Mesenchymal stem cell (in vitro differentiated cells and primary cell): ENCODE measurements around the gene C16orf54.
"Not testable (repeated sequence)": the region's sequence is repeated elsewhere in the genome, so short reads cannot be mapped to it uniquely, and the experiment has no call there.

Experiments
- DNase-seq: peaks from one replicate; pipeline ENCODE4 v3.0.0-alpha.2; 2013
- H2AFZ ChIP-seq: one replicate; pipeline ENCODE4 v1.6.1; 2013; ENCODE audit warnings: low read depth, mild to moderate bottlenecking, control low read depth, inconsistent platforms, low read length, moderate library complexity
- H2AK5ac ChIP-seq: 2 replicates; pipeline ENCODE4 v1.6.1; 2013; ENCODE audit warnings: low read length, moderate library complexity, mild to moderate bottlenecking, inconsistent platforms; ENCODE audit not compliant: severe bottlenecking
- H2BK120ac ChIP-seq: one replicate; pipeline ENCODE4 v1.6.1; 2013; ENCODE audit warnings: low read depth, mild to moderate bottlenecking, inconsistent platforms, low read length, moderate library complexity
- H2BK12ac ChIP-seq, 2 experiments: one replicate each; pipeline ENCODE4 v1.6.1; 2013; ENCODE audit warnings: inconsistent platforms in 2 of 2, low read length in 2 of 2, mild to moderate bottlenecking in 2 of 2, moderate library complexity in 2 of 2, control low read depth in 1 of 2
- H2BK15ac ChIP-seq: one replicate; pipeline ENCODE4 v1.6.1; 2013; ENCODE audit warnings: mild to moderate bottlenecking, low read depth, inconsistent platforms; ENCODE audit not compliant: poor library complexity, severe bottlenecking
- H2BK5ac ChIP-seq: 2 replicates; pipeline ENCODE4 v1.6.1; 2013; ENCODE audit warnings: low read depth, mild to moderate bottlenecking, low read length, control low read depth, inconsistent platforms; ENCODE audit not compliant: poor library complexity, severe bottlenecking
- H3K14ac ChIP-seq, 2 experiments: one replicate each; pipeline ENCODE4 v1.6.1; 2013; ENCODE audit warnings: inconsistent platforms in 2 of 2, low read length in 2 of 2, control low read depth in 1 of 2, mild to moderate bottlenecking in 1 of 2, moderate library complexity in 1 of 2
- H3K18ac ChIP-seq, 2 experiments: one replicate each; pipeline ENCODE4 v1.6.1; 2013; ENCODE audit warnings: inconsistent platforms in 2 of 2, low read length in 2 of 2, control low read depth in 1 of 2, low read depth in 1 of 2, mild to moderate bottlenecking in 1 of 2
- H3K23ac ChIP-seq, 2 experiments: one replicate each; pipeline ENCODE4 v1.6.1; 2013; ENCODE audit warnings: inconsistent platforms in 2 of 2, low read length in 2 of 2, mild to moderate bottlenecking in 2 of 2, moderate library complexity in 2 of 2, control low read depth in 1 of 2
- H3K27ac ChIP-seq: 2 replicates; pipeline ENCODE4 v1.5.1; 2013; ENCODE audit warnings: mild to moderate bottlenecking, moderate library complexity, low read length, control low read depth, inconsistent platforms; ENCODE audit not compliant: poor library complexity, severe bottlenecking
- H3K27me3 ChIP-seq, 2 experiments: 2 replicates each; pipeline versions ENCODE4 v1.6.1 to v1.7.0; 2013; ENCODE audit warnings: low read length in 2 of 2, mild to moderate bottlenecking in 2 of 2, moderate library complexity in 2 of 2, control low read depth in 1 of 2, inconsistent platforms in 1 of 2; ENCODE audit not compliant: control insufficient read depth in 1 of 2, insufficient read depth in 1 of 2
- H3K36me3 ChIP-seq, 2 experiments: 2 replicates each; pipeline versions ENCODE4 v1.6.1 to v1.7.0; 2013; ENCODE audit warnings: low read length in 2 of 2, control low read depth in 1 of 2, inconsistent platforms in 1 of 2, low read depth in 1 of 2, mild to moderate bottlenecking in 1 of 2; ENCODE audit not compliant: insufficient read depth in 2 of 2, control insufficient read depth in 1 of 2
- H3K4ac ChIP-seq, 2 experiments: one replicate each; pipeline ENCODE4 v1.6.1; 2013; ENCODE audit warnings: inconsistent platforms in 2 of 2, low read length in 2 of 2, mild to moderate bottlenecking in 2 of 2, moderate library complexity in 2 of 2, control low read depth in 1 of 2, low read depth in 1 of 2
- H3K4me1 ChIP-seq: 2 replicates; pipeline ENCODE4 v1.6.1; 2013; ENCODE audit warnings: low read depth, low read length, control low read depth; ENCODE audit not compliant: control insufficient read depth, insufficient read depth
- H3K4me2 ChIP-seq: 2 replicates; pipeline ENCODE4 v1.6.1; 2013; ENCODE audit warnings: low read length, mild to moderate bottlenecking, inconsistent platforms; ENCODE audit not compliant: poor library complexity, severe bottlenecking
- H3K4me3 ChIP-seq, 2 experiments: 2 replicates each; pipeline versions ENCODE4 v1.5.1 to v1.7.0; 2013; ENCODE audit warnings: low read length in 2 of 2, mild to moderate bottlenecking in 2 of 2, control low read depth in 1 of 2, low read depth in 1 of 2; ENCODE audit not compliant: insufficient read depth in 1 of 2
- H3K79me1 ChIP-seq: replicated peaks from 2 replicates; pipeline ENCODE4 v1.6.1; 2013; ENCODE audit warnings: mild to moderate bottlenecking, control low read depth, low read length, inconsistent platforms; ENCODE audit not compliant: poor library complexity, severe bottlenecking
- H3K9ac ChIP-seq: 2 replicates; pipeline ENCODE4 v1.7.0; 2013; ENCODE audit warnings: mild to moderate bottlenecking, low read length, moderate library complexity
- H3K9me3 ChIP-seq: 2 replicates; pipeline ENCODE4 v1.7.0; 2013; ENCODE audit warnings: mild to moderate bottlenecking, low read length; ENCODE audit not compliant: control insufficient read depth
- H4K8ac ChIP-seq: one replicate; pipeline ENCODE4 v1.6.1; 2013; ENCODE audit warnings: inconsistent platforms, mild to moderate bottlenecking, low read length, moderate library complexity
- H4K91ac ChIP-seq: one replicate; pipeline ENCODE4 v1.6.1; 2013; ENCODE audit warnings: mild to moderate bottlenecking, low read length, inconsistent platforms
- WGBS: methylation state at CpG from one replicate; pipeline ENCODE4 v1.1.7; 2013; ENCODE audit warnings: mixed read lengths; 5-methylcytosine and 5-hydroxymethylcytosine counted together

Gene C16orf54

DNA sequence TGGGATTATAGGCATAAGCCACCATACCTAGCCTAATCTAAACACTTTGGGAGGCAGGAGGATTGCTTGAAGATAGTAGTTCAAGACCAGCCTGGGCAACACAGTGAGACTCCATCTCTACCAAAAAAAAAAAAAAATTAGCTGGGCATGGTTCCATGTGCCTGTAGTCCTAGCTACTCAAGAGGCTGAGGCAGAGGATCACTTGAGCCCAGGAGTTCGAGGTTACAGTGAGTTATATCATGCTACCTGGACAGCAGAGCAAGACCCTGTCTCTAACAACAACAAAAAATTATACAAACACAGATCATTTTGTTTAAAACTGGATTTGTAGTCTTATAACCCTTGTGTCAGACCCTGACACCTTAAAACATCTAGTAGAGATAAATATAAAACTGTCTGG lies 7.7 kb upstream of the C16orf54 start:
- Histone ChIP-seq H3K27ac (no peak overlapping the region), H3K4me3 (no peak overlapping the region), H4K91ac (no peak overlapping the region), H4K8ac (no peak overlapping the region), H2BK12ac (no peak overlapping the region), H3K79me1 (no peaks in the 10 kb centered on the region), H3K27me3 (no peaks in the 10 kb centered on the region), H2AK5ac (no peak overlapping the region), H3K4me2 (no peak overlapping the region), H3K4ac (no peak overlapping the region), H3K9ac (no peak overlapping the region), H3K9me3 (no peaks in the 10 kb centered on the region), H2BK5ac (no peak overlapping the region), H3K18ac (no peak overlapping the region), H2BK15ac (no peak overlapping the region), H2AFZ (no peak overlapping the region), H3K23ac (no peak overlapping the region), H3K4me1 (peaks cover 3% of the 10 kb centered on the region), H2BK120ac (no peak overlapping the region), H3K36me3 (no peaks in the 10 kb centered on the region), H3K14ac (no peak overlapping the region)
- 50% methylated on average over 1 of the region's 1 CpG for WGBS
- no peak for DNase-seq

DNA sequence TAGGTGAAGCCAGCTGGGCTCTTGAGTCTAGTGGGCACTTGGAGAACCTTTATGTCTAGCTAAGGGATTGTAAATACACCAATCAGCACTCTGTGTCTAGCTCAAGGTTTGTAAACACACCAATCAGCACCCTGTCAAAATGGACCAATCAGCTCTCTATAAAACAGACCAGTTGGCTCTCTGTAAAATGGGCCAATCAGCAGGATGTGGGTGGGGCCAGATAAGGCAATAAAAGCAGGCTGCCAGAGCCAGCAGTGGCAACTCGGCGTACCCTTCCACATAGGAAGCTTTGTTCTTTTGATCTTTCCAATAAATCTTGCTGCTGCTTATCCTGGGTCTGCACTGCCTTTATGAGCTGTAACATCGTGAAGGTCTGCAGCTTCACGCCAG lies 3.0 kb upstream of the C16orf54 start:
- H3K9me3 ChIP-seq, H3K4me2 ChIP-seq, H2AK5ac ChIP-seq, H2BK5ac ChIP-seq, H3K36me3 ChIP-seq, H3K4ac ChIP-seq, H3K23ac ChIP-seq, H2BK12ac ChIP-seq, H2BK120ac ChIP-seq, H2BK15ac ChIP-seq, H4K91ac ChIP-seq, H3K9ac ChIP-seq, H2AFZ ChIP-seq, H3K4me1 ChIP-seq, H3K4me3 ChIP-seq, H4K8ac ChIP-seq, H3K79me1 ChIP-seq, H3K27ac ChIP-seq, H3K14ac ChIP-seq, H3K18ac ChIP-seq, DNase-seq: not testable (repeated sequence)
- H3K27me3 ChIP-seq = peaks cover 0 to 22% of the 10 kb centered on the region in 2 experiments
- 80% methylated on average over 4 of the region's 4 CpGs for WGBS

GRCh38 chr16:29747947-29748759 lies 2.4 kb upstream of the C16orf54 start:
- WGBS = 93% methylated on average over 30 of the region's 30 CpGs
- no peak overlapping the region for H3K4ac ChIP-seq
- H3K27ac ChIP-seq = no peak overlapping the region

GRCh38 chr16:29746518-29746917 lies 728 bp upstream of the C16orf54 start:
- H3K27me3 ChIP-seq = peaks cover 4 to 42% of the 10 kb centered on the region in 2 experiments
- not testable (repeated sequence) for H3K9ac ChIP-seq, H3K4me1 ChIP-seq, H3K4me3 ChIP-seq, H2AK5ac ChIP-seq, DNase-seq, H3K4ac ChIP-seq, H2AFZ ChIP-seq, H3K27ac ChIP-seq, H3K14ac ChIP-seq, H3K18ac ChIP-seq, H2BK5ac ChIP-seq, H3K79me1 ChIP-seq, H2BK12ac ChIP-seq, H3K36me3 ChIP-seq, H4K91ac ChIP-seq, H4K8ac ChIP-seq, H3K9me3 ChIP-seq, H2BK15ac ChIP-seq, H3K23ac ChIP-seq, H2BK120ac ChIP-seq
- H3K4me2 ChIP-seq = peak overlapping the region; percentile 37
- WGBS = 84% methylated on average over 3 of the region's 4 CpGs

More at GRCh38 chr16:29747947-29748759, 2.4 kb upstream of the C16orf54 start:
- Histone ChIP-seq H3K4me2 (no peak overlapping the region), H3K79me1 (no peaks in the 10 kb centered on the region), H3K4me3 (no peak overlapping the region), H3K9me3 (no peaks in the 10 kb centered on the region), H3K27me3 (peaks cover 0 to 28% of the 10 kb centered on the region in 2 experiments), H3K18ac (no peak overlapping the region), H2AK5ac (no peak overlapping the region), H2BK12ac (no peak overlapping the region), H2BK120ac (no peak overlapping the region), H4K8ac (no peak overlapping the region), H2BK15ac (no peak overlapping the region), H3K4me1 (no peaks in the 10 kb centered on the region), H2BK5ac (no peak overlapping the region), H3K23ac (no peak overlapping the region), H3K14ac (no peak overlapping the region), H3K36me3 (no peaks in the 10 kb centered on the region), H2AFZ (no peak overlapping the region), H3K9ac (no peak overlapping the region), H4K91ac (no peak overlapping the region)
- DNase-seq = no peak
